Posterior vena cava (tissue), 2 donors: ENCODE measurements around the gene DTD1. TPM values are rescaled to one million over a fixed set of nuclear protein-coding genes. Genes with fewer than 3 reads are reported as not detected.

Source experiments
- DNase-seq: peaks from one replicate; pipeline ENCODE4 v3.0.0-alpha.2; 2020; ENCODE audit warnings: low spot score
- intact Hi-C, 2 donors: fragments of 100-400 bp; cut with DNase I; formaldehyde crosslinking; loops; one replicate each; pipeline versions ENCODE4 v1.14.1 to v1.14.2; 2022 to 2023
- long read RNA-seq, 2 donors: library from polyadenylated mRNA; unstranded; transcript quantifications; one replicate each; pipeline ENCODE4 v2.0.0, GENCODE V29; 2020 to 2021
- total RNA-seq, 2 donors: library from RNA; stranded (reverse); fragmentation: NEBNext Ultra II Directional; extraction: Animal tissue kit (Norgen Biotek cat#: 25700); gene quantifications; one replicate each; pipeline ENCODE4 v1.2.1, GENCODE V29; 2021
- donor health status: DM: yes; HTN: yes; CAD: no.
- donor health status: DM: yes; HTN: yes; CAD: no.

Gene DTD1, protein sequence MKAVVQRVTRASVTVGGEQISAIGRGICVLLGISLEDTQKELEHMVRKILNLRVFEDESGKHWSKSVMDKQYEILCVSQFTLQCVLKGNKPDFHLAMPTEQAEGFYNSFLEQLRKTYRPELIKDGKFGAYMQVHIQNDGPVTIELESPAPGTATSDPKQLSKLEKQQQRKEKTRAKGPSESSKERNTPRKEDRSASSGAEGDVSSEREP
- total RNA-seq, result 10 to 100 TPM; 21.5 to 23.6 TPM
- long read RNA-seq, donor 1, partial matches to known transcripts, result 0 of 7 reads
- long read RNA-seq, donor 1, other reads (novel, unspliced or antisense), result 5 of 7 reads
- long read RNA-seq, donor 2, transcript DTD1-201 (6 exons, 1,387 nt), result major isoform, 53 of 58 reads
- long read RNA-seq, donor 2, partial matches to known transcripts, result 4 of 58 reads
- long read RNA-seq, donor 2, other reads (novel, unspliced or antisense), result 1 of 58 reads

DNA sequence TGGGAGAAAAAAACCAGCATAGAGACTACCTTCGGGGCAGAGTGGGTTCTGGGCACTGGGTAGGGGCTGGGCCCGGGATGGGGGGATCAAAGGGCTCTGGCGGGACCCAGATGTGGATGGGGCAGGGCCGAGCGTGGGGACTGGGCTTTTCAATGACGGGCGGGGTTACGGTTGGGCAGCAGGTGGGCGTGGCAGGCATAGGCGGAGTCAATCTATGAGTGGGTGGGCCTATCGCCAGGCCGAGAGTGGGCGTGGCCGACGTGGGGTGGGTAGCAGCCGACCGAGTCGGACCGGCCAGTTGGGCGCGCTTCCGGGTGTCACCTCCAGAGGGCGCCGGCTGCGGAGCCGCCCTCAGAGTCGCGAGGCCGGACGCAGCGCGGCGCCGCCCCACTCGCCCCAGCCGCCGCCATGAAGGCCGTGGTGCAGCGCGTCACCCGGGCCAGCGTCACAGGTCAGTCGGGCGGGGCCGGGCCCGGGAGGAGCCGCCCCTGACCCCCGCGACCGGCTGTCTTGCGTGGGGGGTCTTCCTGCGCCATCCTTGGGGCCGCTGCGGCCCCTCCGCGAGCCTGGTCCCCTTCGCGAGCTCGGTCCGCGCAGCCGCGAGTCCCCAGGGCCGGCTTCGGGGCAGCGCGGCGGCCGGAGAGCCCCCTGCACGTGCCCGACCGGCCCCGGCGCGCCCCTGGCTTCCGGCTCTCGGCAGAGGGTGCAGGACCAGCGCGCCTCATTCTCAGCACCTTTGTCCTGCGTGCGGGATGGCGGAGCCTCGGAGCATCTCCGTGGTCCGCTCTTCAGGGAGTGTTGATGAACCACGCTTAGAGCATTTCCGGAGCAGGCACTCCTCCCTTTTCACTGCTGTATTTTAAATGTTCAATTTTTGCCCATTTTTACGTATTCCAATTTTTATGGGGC is at the start of gene DTD1:
Gene DTD1 (plus strand): TSS at position 390 of the 909 bp plus-strand sequence. CDS start 19 bp downstream, at position 409.
- peak; percentile 99 for DNase-seq
- intact Hi-C loops, result no loop called here

DNA sequence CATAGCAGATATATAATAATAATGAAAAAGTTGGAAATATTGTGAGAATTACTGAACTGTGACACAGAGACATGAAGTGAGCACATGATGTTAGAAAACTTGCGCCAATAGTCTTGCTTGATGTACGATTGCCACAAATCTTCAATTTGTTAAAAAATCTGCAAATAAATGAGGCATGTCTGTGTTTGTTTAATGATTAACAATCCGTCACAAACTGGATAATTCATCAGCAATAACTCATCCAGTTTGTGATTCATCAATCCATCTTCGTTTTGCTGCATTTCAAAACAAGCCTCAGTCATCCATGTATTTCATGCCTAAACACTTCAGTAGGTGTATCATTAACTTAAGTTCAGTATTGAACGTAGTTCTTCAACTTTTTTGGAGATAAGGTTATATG is 46.1 kb upstream of the DTD1 start:
- intact Hi-C loops, result no loop called here
- DNase-seq, result no peak

DNA sequence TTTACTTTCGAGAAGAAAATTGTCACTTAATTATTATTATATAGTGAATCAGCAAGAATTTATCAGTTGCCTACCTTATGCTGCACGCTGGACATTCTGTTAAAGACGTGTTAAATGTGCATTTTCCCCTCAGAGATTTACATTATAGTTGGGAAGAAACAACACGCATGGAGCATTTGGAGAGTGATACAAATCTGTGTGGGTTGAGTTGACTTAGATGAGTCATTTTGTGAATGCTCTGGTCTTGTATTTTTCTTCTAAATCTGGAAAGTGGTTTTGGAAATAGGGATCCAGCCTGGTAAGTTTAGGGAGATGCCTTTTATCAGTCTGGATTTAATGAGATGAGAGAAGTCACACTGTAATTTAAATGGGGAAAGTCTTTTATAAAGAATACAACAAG is 44.6 kb upstream of the DTD1 start:
- intact Hi-C loops, result no loop called here
- no peak for DNase-seq

DNA sequence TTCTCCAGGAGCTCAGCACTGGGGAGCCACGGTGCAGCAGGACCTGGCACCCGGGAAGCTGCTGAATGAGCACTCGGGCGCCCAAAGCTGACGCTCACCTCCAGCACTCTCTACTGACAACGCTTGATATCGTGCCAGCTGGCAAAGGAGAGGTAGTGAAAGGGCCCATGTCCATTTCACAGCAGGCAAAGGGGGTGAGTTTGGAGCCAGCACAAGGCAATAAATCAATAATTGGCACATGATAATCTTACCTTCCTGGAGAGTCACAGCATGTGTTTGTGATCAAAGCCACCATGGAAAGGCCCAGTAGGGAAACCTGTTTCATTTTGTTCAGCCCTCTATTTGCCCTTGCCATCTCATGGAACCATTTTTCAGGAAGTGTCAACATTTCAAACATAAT is 43.9 kb upstream of the DTD1 start:
- intact Hi-C loops, result no loop called here
- no peak for DNase-seq

DNA sequence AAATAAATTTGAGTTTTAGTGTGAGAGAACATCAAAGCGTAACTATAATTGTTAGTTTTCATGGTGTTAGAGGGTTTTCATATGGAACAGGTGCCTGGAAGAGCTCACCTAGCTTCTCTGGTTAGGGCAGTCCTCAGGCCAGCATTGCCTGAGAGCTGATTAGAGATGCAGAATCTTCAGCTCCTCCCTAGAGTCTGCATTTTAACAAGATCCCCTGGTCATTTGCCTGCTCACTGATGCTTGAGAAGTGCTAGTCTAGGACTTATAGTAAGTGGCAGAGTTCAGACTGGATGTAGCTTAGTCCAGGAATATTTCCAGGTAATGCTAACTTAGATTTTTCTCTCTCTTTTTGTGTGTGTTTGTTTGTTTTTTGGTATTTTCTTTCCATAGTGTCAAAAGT is 42.3 kb upstream of the DTD1 start:
- intact Hi-C loops, result no loop called here
- no peak for DNase-seq

DNA sequence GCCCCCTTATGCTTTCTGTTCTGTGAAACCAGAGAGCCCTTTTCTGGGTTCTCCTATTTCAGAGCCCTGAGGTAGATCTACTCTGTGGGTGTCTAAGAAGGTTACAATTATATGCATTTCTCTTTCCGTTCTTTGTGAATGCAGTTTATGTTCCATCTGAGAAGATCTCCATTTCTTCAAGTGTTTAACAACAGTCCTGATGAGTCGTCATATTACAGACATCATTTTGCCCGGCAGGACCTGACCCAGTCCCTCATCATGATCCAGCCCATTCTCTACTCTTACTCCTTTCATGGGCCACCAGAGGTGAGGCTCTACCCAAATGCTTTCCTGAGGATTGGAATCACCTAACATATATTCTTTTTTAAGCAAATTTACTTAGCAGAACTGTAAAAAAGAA is 39.4 kb upstream of the DTD1 start:
- intact Hi-C loops, result no loop called here
- DNase-seq, result no peak

DNA sequence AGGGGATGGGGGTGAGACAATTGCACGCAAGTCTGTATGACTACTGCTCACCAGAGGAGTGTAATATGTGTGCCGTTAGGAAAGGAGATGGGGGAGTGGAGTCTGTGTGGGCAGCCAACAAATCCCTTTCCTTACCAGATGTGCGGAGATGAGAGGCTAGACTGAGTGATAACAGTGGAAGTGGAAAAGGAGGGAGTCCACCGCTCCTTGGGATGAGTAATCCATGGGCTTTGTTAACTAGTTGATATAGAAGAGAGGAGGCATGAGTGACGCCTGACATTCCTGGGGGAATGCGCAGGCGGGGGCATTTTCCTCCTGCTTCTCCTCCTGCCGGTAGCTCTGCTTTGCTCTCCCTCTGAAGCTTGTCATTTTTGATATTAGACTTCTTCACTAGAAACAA is 34.1 kb upstream of the DTD1 start:
- DNase-seq, result no peak
- intact Hi-C loops, result no loop called here

DNA sequence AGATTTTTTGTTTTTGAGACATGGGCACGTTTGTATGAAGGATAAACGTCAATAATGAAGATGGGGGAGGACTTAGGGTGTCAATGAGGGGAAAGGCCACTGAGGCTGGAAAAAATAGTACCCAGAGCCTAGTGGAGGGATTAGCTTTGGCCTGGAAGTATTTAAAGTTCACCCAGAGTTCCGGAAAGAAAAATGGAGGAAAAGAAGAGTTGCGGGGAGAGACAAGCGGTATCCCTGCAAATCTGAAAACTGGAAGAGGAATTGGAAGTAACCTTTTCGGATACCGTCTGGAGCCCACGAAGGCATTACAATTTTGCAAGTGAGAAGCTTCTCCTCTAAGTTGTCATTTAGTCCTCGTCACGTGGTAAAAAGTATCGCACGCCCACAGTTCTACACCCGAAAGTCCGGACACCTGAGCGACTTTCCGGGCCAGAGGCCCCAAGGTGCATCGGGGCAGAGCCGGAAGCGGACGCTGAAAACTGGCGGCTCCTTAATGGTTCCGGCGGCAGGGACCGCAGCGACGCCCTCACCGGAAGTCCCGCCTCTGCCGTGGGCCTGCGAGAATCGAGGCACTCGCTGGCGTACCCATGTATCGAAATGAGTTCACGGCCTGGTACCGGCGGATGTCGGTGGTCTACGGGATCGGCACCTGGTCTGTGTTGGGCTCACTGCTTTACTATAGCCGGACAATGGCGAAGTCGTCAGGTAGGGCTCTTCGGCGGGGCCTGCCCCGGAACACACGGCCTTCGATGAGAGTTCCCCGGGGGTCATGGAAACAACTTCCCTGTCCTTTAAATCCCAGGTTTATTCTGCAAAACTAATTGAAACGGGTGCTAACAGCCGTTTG is 20.7 kb upstream of the DTD1 start, which contains the start of gene SMIM26:
Gene SMIM26 (plus strand): TSS at position 541 of the 847 bp plus-strand sequence. CDS start 47 bp downstream, at position 588.
- peak; percentile 98 for DNase-seq
- intact Hi-C loops, result no loop called here

DNA sequence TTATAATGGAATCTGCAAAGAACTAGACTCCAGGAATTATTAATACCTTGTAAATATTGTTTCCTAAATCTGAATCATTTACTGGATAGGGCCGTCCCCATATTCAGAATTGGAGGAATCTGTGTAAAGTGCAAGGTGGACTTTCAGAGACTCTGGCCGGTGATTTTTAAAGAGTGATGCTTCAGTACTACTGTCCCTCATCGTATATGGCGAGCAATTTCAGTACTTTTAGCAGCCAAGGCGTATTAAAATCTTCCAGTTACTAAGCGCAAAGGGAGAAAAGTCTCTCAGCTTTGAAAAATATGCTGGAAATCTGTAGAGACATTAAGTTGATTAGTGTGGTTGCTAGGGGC is 20.1 kb upstream of the DTD1 start:
- DNase-seq, result no peak
- intact Hi-C loops, result no loop called here

DNA sequence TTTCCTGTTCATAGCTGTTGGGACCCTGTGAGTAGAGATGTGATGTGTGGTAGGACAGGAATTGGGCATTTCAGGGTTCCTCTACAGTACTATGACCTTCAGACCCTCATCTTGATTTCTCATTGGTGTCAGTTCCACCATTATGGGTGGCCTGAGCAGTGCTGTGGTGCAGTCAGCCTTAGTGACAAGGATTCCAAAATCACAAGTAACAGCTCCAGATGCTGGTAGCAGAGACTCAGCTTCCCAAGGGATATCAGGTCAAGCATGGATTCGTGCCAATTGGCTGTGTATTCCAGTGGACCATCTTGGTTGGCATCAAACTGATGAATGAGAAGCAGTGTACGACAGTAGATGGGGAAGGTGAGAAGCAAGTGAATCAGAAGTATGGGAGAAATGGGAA is 16.8 kb upstream of the DTD1 start:
- no peak for DNase-seq
- intact Hi-C loops, result no loop called here

DNA sequence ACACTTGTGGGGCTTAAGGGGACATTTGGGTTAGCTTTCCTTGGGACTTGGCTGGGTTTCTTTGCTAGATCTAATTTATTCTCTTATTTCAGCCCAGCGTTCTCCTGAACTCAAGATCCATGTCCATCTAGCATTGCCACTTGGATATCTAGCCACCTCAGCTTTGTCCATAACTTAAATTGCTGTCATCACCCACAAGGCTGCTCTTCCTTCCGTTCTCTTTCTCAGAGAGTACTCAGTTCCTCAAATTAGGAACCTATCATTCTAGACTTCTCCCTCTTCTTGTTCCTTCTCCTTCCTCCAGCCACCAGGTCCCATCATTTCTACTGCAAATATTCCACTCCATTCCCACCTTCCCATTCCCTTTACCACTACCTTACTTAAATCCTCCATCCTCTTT is 16.3 kb upstream of the DTD1 start:
- intact Hi-C loops, result no loop called here
- DNase-seq, result no peak

DNA sequence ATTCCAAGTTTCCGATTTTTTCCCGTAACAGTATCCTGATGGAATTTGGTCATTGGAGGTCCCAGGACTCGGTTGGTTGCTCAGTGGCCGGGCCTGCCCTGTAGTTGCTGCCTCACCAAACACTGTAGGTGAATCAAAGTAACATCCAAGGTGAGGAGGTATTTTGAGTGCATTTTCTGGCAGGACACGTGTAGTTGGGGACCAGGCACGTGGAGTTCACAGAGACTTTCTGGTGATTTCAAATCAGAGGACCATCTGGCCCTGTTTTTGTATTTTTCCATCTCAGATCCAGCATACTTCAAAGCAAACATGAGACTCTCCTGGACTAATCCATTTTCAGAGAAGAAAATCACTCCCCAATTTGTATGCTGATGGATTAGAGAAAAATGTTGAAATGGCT is 9.9 kb upstream of the DTD1 start:
- DNase-seq, result no peak
- intact Hi-C loops, result no loop called here

DNA sequence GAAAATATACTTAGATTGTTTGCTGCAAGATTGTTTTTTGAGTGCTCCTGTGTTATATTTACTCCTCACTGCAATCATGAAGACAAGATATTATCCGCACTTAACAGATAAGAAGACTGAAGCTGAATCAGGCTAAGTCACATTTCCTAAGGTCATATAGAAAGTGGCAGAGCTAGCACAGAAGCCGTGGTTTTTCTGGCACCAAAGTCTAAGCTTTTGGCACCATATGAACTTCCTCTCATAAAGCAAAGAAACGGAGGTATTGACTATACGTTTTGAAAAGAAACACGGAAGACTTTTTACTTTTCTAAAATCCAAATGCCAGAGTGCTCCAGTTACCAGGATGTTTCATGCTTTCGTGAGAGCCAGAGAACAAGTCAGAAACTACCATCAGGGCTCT is 9.3 kb upstream of the DTD1 start:
- no peak for DNase-seq
- intact Hi-C loops, result no loop called here

DNA sequence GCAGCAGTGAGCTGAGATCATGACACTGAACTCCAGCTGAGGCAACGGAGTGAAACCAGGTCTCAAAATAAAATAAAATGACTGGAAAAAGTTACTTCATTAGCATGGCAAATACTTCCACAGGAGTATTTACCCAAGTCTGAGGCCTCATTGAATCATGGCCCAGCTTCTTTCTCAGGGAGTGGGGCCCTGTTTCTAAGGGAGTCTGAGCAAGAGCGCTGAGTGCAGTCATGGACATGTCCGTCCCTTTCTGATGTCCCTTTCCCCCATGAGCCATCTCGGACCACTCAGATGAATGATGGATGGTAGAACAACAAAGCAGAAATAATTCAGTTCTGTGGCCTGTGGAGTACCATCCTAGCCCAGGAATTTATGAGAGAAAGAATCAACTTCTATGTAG is 7.8 kb upstream of the DTD1 start:
- no peak for DNase-seq
- intact Hi-C loops, result no loop called here

DNA sequence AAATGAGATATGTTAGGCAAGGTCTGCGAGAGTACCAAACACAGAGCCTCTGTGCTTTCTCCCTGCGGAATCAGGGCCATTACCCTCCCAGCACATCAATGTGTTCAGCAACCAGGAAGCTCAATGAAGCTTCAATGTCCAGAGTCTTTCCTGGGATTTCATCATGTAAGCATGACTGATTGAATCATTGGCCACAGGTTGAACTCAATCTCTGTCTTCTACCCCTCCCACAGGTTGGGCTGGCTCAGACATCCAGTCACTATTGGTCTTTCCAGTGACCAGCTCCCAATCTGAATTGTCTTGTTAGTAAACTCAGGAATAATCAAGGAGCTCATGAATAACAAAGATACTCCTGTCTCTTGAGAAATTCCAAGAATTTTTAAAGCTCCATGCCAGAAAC is 2.7 kb upstream of the DTD1 start:
- DNase-seq, result no peak
- intact Hi-C loops, result no loop called here

DNA sequence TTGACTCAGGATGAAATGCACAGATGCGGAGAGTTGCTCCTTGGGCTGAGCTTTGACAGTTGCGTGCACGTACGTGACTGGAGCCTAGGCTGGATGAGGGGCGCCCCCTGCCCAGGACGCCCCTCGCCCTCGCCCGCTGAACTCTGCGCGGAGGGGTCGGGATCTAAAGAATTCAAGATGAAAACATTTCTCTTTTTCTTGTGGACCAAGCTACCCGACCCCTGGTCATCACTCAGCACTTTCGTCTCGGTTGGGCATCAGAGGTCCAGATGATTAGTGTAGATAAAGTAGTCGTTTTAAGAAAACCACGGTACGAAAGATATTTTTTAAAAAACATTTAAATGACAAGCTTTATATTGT is 700 bp downstream of the DTD1 start:
- no peak for DNase-seq
- intact Hi-C loops, result no loop called here

DNA sequence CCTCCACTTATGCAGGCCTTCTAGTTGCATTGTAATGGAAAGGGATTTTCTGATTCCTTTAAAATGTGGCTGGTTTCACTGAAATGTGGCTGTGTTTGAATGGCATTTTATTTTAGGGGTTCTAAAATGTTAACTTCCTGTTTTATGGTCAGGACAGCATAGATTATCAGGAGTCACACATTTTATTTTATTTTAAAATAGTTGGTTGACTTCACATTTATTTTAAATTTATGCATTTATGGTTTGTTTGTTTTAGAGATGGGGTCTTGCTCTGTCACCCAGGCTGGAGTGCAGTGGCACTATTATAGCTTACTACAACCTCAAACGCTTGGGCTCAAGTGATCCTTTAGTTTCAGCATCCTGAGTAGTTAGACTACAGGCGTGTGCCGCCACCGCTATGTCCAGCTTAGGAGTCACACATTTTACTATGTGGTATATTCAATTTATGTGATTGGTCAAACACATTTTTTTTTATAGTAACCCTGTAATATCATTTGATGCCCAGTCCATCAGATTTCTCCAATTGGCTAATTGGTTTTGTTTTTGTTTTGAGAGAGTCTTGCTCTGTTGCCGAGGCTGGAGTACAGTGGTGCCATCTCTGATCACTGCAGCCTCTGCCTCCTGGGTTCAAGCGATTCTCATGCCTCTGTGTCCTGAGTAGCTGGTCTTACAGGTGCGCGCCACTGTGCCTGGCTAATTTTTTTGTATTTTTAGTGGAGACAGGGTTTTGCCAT is 2.3 kb downstream of the DTD1 start:
- intact Hi-C loops, result no loop called here
- DNase-seq, result no peak

DNA sequence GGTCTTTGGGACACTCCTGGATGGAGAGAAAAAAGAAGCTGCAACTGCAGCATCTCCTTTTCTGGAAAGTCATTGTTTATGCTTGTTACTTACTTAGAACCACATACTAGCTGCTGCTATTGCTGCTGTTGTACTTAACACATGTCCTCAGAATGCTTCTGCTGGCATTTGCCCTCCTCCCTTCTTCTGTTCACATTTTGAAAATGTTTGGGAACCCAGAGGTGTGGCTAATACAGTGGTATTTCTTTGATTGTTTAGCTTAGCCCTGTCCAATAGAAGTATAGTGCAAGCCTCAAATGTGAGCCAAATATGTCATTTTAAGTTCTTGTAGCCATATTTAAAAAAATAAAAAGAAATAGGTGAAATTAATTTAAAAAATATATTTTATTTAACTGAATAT is 8.4 kb downstream of the DTD1 start:
- no peak for DNase-seq
- intact Hi-C loops, result no loop called here

DNA sequence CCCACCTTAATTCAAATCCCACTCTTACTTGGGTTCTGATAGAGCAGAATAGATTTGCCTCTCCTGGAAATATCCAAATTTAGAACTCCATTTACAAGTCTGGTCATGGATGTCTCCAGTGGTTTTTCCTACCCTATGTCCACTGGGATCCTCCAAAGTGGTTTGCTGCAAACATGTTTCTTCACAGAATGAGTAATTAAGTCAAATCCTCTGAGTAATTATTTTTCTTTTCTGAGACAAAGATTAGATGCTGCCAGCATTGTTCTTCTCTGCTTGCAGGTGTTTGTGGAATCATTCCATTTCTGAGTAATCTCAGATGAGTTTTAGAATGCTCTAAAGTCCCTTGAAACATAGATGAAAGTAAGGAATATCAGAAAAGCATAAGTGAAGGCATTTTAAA is 21.9 kb downstream of the DTD1 start:
- intact Hi-C loops, result loop anchor here in 1 of 2 donors (10.0 kb wide), 1 partner anchor 1055 kb away; no protein-coding TSS in a partner anchor
- no peak for DNase-seq
